ENCODE data around the gene EBF3.

EBF3 gene

GRCh38 chr10:129849452-129849750 lies 114.7 kb downstream of the EBF3 start:
- no peak for DNase-seq

GRCh38 chr10:129848696-129849451 lies 115.2 kb downstream of the EBF3 start:
- no peak for DNase-seq

DNA sequence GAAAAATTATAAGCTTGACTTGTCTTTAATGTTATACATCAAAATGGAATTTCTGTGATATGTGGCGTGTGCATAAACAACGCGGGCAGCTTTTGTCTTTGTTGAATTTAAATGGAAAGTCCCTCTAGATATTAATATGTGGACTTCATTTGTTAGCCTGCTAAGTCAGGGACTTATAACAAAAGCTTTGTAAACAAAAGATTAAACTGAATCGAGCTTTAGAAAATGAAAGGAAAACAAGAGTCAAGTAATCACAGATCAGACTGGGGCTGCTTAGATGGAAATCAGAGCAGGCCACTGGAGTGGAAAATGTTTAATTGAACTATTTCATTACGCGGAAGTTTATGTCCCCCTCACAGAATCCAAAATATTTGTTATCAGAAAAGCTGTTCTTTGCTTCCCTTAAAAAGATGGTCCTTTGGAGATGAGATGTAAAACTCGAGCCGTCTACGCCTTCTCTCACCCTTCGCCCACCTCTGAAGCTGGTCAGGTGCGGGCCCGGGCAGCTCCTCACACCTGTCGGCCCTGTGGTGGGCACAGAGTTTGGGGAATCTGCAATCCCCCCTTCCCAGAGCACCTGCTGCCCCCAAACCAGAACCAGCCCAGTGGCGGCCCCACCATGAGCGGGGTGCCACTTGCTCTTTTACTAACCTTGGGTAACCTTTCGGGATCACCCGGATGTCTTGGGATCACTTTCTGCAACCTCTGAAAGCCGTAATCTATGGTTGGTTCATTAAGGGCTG lies 116.2 kb downstream of the EBF3 start:
- DNase-seq, result no peak

DNA sequence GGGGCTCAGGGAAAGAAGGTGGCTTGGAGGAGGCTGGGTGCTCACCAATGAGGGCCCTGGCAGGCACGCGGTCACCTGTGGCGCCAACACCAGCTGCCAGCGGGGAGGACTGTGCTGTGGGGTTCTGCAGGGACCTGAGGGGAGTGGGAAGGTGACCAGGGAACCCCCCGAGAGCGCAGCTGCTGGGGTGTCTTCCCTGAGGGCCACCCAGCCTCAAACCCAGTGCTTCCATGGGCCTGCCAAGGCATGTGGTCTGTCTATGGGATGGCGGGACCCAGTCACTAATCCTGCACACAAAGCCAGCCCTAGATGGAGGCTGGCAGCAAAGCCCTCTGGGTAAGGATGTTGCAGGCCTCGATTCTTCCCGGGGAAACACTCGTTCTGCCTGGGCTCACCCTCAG lies 117.1 kb downstream of the EBF3 start:
- no peak for DNase-seq

DNA sequence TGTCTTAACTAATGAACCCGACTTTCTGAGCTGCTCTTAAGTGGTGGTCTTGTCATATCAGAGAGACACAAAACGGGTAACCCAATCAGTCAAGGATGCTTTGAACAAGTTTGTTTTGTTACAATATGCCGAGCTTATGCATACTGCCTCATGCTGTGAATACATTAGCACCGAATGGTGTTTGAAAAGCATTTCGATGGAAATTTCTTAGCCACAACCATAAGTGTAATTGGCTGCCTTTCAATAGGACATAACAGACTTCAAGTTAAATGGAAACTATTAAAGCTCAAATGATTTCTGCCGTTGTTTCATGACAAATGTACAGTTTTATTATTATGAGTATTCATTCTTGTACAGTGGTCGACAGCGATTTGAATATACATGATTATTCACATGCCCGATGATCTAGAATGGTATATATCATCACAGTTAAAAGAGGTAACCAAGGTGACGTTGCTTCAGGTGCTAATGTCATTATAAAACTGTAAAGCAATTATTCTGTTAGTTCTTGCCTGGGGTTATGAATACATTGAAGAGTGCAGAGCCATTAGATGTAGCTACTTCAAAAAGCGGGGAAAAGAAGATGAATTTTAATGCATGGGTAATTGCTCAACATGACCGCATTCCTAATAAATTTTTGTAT lies 118.8 kb downstream of the EBF3 start:
- no peak for DNase-seq

GRCh38 chr10:129844216-129844766 lies 119.8 kb downstream of the EBF3 start:
- no peak for DNase-seq

DNA sequence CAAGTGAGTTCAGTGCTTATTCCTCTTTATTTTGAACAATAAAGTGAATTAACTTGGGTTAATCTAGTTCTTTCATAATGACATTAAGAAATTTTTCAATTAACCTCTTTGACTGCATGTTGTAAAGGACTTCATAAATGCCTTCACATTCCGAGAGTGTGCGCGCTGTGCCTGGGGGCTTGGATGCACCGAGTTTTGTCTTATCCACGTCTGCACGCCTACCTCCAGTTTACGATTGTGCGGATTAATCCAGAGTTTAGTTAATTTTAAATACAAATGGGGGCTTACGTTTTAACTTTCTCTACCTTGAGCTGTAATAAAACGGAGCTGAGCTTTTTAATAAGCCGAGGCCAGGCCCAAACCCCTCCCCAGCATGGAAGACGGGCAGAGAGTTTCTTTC lies 120.4 kb downstream of the EBF3 start:
- DNase-seq, result no peak

DNA sequence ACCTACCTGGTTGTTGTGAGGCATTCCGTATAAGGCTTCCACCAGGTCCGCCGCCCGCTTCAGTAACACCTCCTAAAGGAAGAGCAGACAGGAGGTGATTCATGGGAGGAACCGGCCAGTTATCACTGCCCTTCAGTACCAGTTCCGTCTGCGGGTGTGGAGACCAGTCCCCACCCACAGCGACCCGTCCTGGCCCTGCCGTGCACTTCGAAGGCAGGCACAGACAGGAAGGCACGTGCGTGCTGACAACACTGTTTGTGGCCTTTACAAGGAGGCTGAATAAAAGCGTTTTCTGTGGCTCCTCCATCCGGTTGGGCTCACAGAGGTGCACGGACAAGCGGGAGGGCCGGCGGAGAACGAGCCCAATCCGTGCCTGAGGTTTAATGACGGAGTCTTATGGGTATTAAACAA lies 120.9 kb downstream of the EBF3 start:
- no peak for DNase-seq

DNA sequence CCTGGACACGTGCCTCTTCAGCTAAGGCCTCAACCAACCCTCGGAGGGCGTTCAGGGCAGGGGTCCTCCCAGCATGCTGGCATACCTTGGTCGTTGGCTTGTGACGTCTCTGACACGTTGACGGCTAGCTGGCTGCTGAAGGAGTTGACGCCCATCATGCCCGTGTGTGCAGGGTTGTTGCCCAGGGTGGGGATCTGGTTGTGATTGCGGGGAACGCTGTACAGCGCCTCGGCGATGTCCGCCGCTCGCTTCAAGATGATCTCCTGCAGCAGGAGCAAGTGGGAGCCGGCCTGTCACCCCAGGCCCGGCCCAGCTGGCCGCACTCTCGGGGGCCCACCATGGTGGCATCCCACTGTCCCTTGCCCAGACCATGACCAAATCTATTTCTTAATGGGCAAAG lies 122.0 kb downstream of the EBF3 start:
- DNase-seq, result no peak

- no peak for DNase-seq
These were observed 122.5 kb downstream of the EBF3 start for GRCh38 chr10:129841590-129841989.

DNA sequence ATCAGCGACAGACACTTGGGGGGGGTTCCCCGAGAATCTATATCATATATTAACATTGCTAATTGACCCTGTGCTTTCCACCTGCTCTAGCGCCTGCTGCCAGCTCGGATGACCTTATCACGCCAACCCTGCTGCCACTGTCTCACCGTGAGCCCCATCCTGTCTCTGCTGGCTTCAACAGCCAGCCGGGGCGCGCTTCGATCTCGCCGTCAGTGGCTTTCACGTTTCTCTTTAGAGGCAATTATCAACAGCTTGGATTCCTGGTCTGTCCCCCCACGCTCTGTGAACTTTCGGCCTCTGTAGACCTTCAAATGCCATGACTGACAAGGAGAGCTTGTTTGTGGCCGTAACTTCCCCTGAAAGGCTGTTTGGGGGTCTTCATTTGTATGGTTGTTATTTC lies 123.0 kb downstream of the EBF3 start:
- no peak for DNase-seq

DNA sequence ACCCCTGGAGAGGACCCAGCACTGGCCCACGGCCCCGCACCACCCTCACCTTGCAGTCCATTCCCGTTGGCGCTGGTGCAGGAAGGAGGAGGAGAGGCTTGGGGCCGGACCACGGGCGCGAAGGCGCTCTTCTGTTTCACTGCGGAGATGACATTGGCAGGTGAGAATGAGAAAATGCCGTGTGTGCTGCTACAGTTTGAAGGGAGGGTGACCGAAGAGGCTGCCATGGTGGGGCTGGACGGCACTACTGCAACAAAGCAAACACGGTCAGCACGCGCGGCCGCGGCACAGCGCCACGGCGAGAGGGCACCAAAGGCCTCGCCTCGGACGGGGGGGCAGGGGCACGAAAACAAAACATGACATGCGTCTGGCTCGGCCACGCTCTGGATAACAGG lies 123.9 kb downstream of the EBF3 start:
- DNase-seq, result no peak

- DNase-seq, result no peak
These were observed 124.5 kb downstream of the EBF3 start for GRCh38 chr10:129839285-129840195.

DNA sequence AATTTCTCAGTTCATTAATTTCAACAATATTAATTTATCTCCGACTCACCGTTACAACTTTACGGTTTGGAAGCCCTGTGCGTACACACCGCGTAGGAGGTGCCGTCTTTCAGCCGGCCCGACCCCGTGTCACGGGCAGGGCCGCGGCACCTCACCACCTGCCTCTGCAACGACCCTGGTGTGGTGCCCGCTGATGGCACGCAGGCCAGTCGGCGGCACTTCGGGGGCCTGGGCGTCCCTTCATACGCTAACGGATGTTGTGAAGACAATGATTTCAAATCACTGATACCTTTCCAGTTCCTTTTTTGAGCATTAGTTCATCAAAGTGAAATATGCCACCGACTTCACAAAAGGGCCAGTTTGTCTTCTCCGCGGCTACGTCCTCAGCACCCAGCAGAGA lies 125.3 kb downstream of the EBF3 start:
- DNase-seq, result no peak

DNA sequence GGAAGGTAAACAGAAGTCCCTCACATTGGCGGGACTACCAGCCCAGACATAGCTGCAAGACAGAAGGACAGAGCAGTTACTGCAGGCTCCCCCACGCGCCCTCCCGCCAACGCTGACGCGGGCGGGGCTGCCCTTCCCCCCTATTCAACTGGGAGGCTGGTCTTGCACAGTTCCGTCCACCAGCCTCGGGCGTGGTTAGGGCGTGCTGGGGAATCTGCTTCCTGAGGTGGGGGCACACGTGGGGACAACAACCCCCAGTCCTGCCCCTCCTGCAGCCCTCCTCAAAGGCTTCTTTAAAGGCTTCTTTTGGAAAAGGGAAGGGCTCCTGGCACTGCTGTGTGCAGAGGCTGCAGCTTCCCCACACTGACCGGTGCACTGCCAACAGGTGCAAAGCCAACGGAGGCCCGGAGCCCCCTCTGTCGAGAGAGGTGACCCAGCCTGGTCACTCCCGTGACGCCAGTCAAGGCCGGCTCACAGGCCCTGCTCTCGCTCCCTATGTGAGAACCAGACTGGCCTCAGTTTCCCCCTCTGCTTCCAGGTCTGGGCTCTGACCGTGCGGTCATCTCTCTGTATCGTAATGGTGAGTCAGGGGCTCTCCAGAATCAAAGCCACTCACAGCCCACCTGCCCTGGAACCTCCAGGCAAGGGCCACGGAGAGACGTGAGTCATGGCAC lies 126.0 kb downstream of the EBF3 start:
- no peak for DNase-seq

DNA sequence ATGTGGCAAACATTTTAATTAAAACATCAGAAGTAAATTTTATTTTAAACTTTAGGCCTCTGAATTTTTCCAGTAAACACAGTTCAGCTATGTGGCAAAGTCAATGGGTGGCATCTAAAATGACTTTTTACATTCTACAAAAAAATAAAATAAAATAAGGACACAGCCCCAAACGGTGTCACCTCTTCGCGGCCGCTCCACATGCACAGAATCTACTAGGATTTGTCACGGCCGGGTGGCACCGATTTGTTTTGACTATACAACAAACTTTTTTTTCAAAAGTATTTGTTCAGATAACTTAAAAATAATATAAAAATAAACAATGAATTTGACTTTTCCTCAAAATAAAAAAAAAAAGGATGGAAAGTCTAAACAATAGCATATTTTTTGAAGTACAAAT lies 127.8 kb downstream of the EBF3 start:
- DNase-seq, result no peak

- no peak for DNase-seq
These were observed 129.9 kb downstream of the EBF3 start for GRCh38 chr10:129833994-129834739.

DNA sequence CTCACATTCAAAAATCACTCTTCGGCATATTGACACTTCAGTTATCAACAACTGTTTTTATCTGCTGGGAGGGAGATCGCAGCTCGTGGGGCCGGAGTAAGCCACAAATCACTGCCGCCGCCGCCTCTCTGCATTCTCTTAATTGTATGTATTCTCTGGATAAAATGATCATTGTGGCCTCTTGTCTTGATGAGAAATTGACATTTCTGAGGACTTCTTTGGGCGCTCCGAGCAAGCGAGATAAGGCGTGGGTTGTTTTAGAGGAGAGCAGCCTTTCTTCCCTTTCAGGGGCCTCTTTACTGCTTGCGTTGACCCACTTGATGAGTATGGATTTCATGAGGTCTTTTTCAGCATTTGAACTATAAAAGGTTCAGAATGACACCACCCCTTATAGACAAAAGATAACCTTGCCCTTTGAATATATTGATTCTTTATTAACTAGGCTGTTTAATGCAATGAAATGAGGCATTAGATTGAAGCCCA lies 130.6 kb downstream of the EBF3 start:
- DNase-seq, result no peak

DNA sequence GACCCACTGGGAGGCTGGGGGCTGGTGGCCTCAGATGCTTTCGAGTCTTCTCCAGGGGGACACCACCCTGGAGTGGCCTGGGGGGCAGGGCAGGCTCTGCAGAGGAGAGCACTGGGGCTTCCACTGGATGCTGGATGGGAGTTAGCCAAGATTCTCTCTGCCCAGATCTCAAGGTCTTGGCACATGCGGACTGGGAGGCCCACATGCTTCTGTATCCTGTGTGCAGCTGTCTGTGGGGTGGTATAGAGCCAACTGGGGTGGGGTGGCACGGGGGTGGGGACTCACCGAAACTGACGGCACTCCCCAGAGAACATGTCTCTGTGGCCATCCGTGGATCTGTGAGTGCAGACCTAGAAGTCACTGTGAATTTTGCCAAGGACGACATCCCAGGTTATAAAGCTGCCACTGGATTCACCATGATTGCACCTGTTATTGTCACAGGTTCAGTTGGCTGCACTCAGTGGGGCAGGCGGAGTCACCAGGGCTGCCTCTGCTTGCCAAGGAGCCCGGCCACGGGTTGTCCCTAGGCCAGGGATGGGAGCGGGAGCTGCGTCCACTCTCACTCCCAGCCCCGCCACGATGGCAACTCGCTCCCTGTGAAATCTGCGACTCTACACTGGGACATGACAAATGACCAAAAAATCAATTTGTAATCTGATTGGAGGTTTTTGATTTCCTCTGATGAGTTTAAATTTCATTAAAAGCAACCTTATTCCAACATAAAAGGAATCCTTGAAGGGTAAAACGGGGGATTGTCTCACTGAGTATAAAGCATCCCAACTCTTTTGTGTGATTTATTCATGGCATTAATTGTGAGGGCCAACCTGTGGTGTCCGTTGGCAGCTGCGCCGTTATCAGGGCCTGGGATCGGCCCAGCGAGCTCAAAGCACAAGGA lies 131.3 kb downstream of the EBF3 start:
- DNase-seq, result no peak

DNA sequence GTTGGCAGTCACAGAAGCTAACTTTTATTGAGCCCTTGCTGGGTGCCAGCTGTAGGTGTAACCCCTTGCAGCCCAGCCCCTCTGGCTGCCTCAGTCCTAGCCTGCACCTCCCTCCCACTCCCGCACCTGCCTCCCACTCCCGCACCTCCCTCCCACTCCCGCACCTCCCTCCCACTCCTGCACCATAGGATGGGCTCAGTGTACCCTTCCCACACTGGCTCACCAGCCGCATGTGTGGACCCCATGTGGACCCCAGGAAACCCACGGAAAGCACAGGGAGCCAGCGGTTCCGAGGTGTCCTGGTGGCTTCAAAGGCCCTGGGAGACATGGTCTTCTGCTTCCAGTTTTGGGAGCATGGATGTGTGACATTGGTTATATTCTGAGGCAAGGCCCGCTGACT lies 132.9 kb downstream of the EBF3 start:
- no peak for DNase-seq
